ENCODE measurements around the gene AUH. TPM values are rescaled to one million over a fixed set of nuclear protein-coding genes. Genes with fewer than 3 reads are reported as not detected.

Gene AUH
- total RNA-seq, 2 experiments from 2014 or later, result 30.4 to 30.8 TPM

GRCh38 chr9:91338681-91339080, 23.0 kb downstream of the AUH start:
- Mint-ChIP-seq H3K27ac (no peak overlapping the region), H3K4me1 (peaks cover 36% of the 10 kb centered on the region), H3K36me3 (ENCODE audit: low read depth) (peaks cover 60% of the 10 kb centered on the region), H3K9me3 (ENCODE audit: low read depth) (no peaks in the 10 kb centered on the region), H3K4me3 (no peak overlapping the region), H3K27me3 (no peaks in the 10 kb centered on the region)
- intact Hi-C loops (cut with DNase I, micrococcal nuclease), result no loop called here
- ChIA-PET POLR2A (no interaction called here), CTCF (no interaction called here)
- DNase-seq, result no peak
- no peak for ATAC-seq

DNA sequence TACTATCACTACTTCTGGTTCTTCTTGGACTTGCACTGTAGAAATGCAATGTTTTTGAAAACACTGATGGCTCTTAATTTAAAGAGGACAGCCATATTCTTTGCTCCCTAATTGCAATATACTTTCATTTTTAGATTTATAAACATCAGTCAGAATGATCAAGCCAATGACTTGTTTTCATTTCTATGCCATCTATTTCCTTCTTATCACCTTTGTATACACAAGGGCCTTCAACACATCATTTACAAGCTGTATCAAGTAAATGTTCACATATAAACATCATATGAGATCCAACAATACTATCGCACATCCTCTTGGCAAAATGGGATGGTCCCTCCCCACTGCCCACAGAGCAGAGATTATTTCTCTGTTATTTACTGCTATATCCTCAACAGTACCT, 24.9 kb downstream of the AUH start:
- Mint-ChIP-seq H3K4me1 (peaks cover 32% of the 10 kb centered on the region), H3K36me3 (ENCODE audit: low read depth) (peaks cover 56% of the 10 kb centered on the region), H3K4me3 (no peak overlapping the region), H3K9me3 (ENCODE audit: low read depth) (no peaks in the 10 kb centered on the region), H3K27ac (no peak overlapping the region), H3K27me3 (no peaks in the 10 kb centered on the region)
- ATAC-seq (no peak), DNase-seq (no peak)
- CTCF ChIA-PET, result interaction anchor here (0.7 kb wide), 1 partner anchor 10 kb away, joined by 3 read pairs; no protein-coding TSS in a partner anchor
- POLR2A ChIA-PET, result no interaction called here
- intact Hi-C loops (cut with DNase I, micrococcal nuclease), result no loop called here

DNA sequence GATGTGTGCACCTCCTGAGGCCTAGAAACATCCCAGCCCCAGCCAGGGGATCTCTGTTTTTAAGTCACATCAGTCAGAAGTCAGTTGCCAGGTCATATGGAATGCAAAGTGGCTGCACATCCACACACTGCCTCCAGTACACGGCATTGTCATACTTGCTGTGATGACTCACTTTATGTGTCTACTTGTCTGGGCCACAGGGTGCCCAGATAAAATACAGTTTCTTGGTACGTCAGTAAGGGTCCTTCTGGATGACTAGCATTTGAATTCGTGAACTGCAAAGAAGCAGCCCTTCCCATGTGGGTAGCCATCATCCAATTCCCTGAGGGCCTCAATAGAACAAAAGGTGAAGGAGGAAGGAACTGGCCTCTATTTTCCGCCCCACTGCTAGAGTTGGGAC, 27.7 kb downstream of the AUH start:
- POLR2A ChIA-PET, result no interaction called here
- intact Hi-C loops (cut with DNase I, micrococcal nuclease), result no loop called here
- Mint-ChIP-seq H3K27me3 (no peaks in the 10 kb centered on the region), H3K4me1 (peaks cover 12% of the 10 kb centered on the region), H3K9me3 (ENCODE audit: low read depth) (peaks cover 2% of the 10 kb centered on the region), H3K4me3 (no peak overlapping the region), H3K27ac (no peak overlapping the region), H3K36me3 (ENCODE audit: low read depth) (peaks cover 44% of the 10 kb centered on the region)
- CTCF ChIA-PET, result no interaction called here
- ATAC-seq (peak; percentile 96), DNase-seq (peak; percentile 49)

GRCh38 chr9:91333551-91333950, 28.2 kb downstream of the AUH start:
- Mint-ChIP-seq H3K27me3 (no peaks in the 10 kb centered on the region), H3K4me1 (peaks cover 12% of the 10 kb centered on the region), H3K36me3 (ENCODE audit: low read depth) (peaks cover 47% of the 10 kb centered on the region), H3K27ac (no peak overlapping the region), H3K4me3 (no peak overlapping the region), H3K9me3 (ENCODE audit: low read depth) (peaks cover 2% of the 10 kb centered on the region)
- ChIA-PET CTCF (no interaction called here), POLR2A (no interaction called here)
- DNase-seq (no peak), ATAC-seq (no peak)
- intact Hi-C loops (cut with DNase I, micrococcal nuclease), result no loop called here

DNA sequence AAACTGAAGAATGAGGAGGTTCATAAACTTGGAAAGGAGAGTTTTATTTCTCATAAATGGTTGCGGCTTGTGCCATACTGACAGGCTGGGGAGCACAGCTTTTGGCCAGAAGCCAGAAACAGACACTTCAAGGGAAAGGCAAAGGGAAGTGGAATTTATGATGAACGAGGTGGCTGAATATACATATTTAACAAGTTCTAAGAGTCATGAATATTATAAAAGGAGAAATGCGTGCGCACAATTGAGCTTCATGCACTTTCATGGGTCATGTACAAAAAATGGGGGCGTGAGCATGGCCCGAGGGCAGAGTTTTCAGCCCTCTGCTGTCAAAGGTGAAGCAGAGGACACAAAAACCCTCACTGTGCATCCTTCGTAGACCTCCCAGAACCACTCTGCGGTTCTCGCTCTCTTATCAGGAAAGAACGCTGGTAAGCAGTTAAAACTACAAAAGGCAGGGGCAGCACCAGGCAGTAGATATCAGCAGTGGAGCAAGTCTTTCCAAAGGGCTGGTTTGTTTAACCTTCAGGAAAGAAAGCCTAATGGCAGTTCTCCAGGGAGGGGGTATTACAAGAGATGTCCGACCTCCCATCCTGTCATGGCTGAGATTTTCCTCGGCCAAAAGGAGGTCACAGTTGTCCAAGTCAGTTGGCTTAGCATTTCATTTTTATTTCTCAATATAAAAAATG, 29.0 kb downstream of the AUH start:
- intact Hi-C loops (cut with DNase I, micrococcal nuclease), result no loop called here
- H3K36me3 Mint-ChIP-seq (ENCODE audit: low read depth), result peaks cover 47% of the 10 kb centered on the region
- peaks cover 3% of the 10 kb centered on the region for H3K9me3 Mint-ChIP-seq (ENCODE audit: low read depth)
- ChIA-PET POLR2A (interaction anchor here (0.8 kb wide), 1 partner anchor 26 kb away, joined by 3 read pairs; no protein-coding TSS in a partner anchor), CTCF (interaction anchor here (1.5 kb wide), 1 partner anchor 10 kb away, joined by 4 read pairs; no protein-coding TSS in a partner anchor)
- no peak for ATAC-seq
- peaks cover 12% of the 10 kb centered on the region for H3K4me1 Mint-ChIP-seq
- no peaks in the 10 kb centered on the region for H3K27me3 Mint-ChIP-seq
- H3K4me3 Mint-ChIP-seq, result no peak overlapping the region
- H3K27ac Mint-ChIP-seq, result no peak overlapping the region
- DNase-seq, result no peak

GRCh38 chr9:91331849-91332248, 29.9 kb downstream of the AUH start:
- Mint-ChIP-seq H3K9me3 (ENCODE audit: low read depth) (peaks cover 3% of the 10 kb centered on the region), H3K27me3 (no peaks in the 10 kb centered on the region), H3K27ac (no peak overlapping the region), H3K36me3 (ENCODE audit: low read depth) (peaks cover 52% of the 10 kb centered on the region), H3K4me1 (peaks cover 12% of the 10 kb centered on the region), H3K4me3 (no peak overlapping the region)
- ChIA-PET CTCF (interaction anchor here (0.7 to 1.5 kb wide), 2 partner anchors 9 to 76 kb away, joined by 3 to 4 read pairs; no protein-coding TSS in a partner anchor), POLR2A (no interaction called here)
- ATAC-seq, result no peak
- no peak for DNase-seq
- intact Hi-C loops (cut with DNase I, micrococcal nuclease), result no loop called here

GRCh38 chr9:91328186-91328585, 33.5 kb downstream of the AUH start:
- no peak overlapping the region for H3K4me3 Mint-ChIP-seq
- DNase-seq (no peak), ATAC-seq (no peak)
- CTCF ChIA-PET, result interaction anchor here (0.6 to 1.5 kb wide), 2 partner anchors 16 to 145 kb away, joined by 3 to 4 read pairs; no protein-coding TSS in a partner anchor
- H3K4me1 Mint-ChIP-seq, result peaks cover 9% of the 10 kb centered on the region
- intact Hi-C loops (cut with DNase I, micrococcal nuclease), result no loop called here
- peaks cover 51% of the 10 kb centered on the region for H3K36me3 Mint-ChIP-seq (ENCODE audit: low read depth)
- POLR2A ChIA-PET, result no interaction called here
- H3K27me3 Mint-ChIP-seq, result no peaks in the 10 kb centered on the region
- H3K9me3 Mint-ChIP-seq (ENCODE audit: low read depth), result peaks cover 3% of the 10 kb centered on the region
- H3K27ac Mint-ChIP-seq, result no peak overlapping the region

- H3K36me3 Mint-ChIP-seq (ENCODE audit: low read depth), result peaks cover 44% of the 10 kb centered on the region
- CTCF ChIA-PET, result interaction anchor here (0.7 to 1.3 kb wide), 5 partner anchors 9 to 433 kb away, joined by 3 to 4 read pairs (median 3); no protein-coding TSS in a partner anchor
These were observed 40.0 kb downstream of the AUH start for GRCh38 chr9:91321691-91322090.

GRCh38 chr9:91320299-91320698, 41.4 kb downstream of the AUH start:
- H3K4me3 Mint-ChIP-seq, result no peak overlapping the region
- intact Hi-C loops (cut with DNase I, micrococcal nuclease), result no loop called here
- ChIA-PET POLR2A (no interaction called here), CTCF (no interaction called here)
- ATAC-seq, result no peak
- H3K27me3 Mint-ChIP-seq, result no peaks in the 10 kb centered on the region
- H3K4me1 Mint-ChIP-seq, result no peaks in the 10 kb centered on the region
- no peak overlapping the region for H3K27ac Mint-ChIP-seq
- no peaks in the 10 kb centered on the region for H3K9me3 Mint-ChIP-seq (ENCODE audit: low read depth)
- DNase-seq, result no peak
- peaks cover 48% of the 10 kb centered on the region for H3K36me3 Mint-ChIP-seq (ENCODE audit: low read depth)

More at GRCh38 chr9:91321691-91322090, 40.0 kb downstream of the AUH start:
- ATAC-seq (no peak), DNase-seq (no peak)
- intact Hi-C loops (cut with DNase I, micrococcal nuclease), result no loop called here
- H3K4me1 Mint-ChIP-seq, result no peaks in the 10 kb centered on the region
- H3K4me3 Mint-ChIP-seq, result no peak overlapping the region
- no peaks in the 10 kb centered on the region for H3K27me3 Mint-ChIP-seq
- no peaks in the 10 kb centered on the region for H3K9me3 Mint-ChIP-seq (ENCODE audit: low read depth)
- no peak overlapping the region for H3K27ac Mint-ChIP-seq
- POLR2A ChIA-PET, result interaction anchor here (0.6 kb wide), 1 partner anchor 105 kb away, joined by 7 read pairs; no protein-coding TSS in a partner anchor

- ChIA-PET POLR2A (no interaction called here), CTCF (no interaction called here)
- intact Hi-C loops (cut with DNase I, micrococcal nuclease), result no loop called here
- no peaks in the 10 kb centered on the region for H3K27me3 Mint-ChIP-seq
- H3K4me3 Mint-ChIP-seq, result no peak overlapping the region
- H3K27ac Mint-ChIP-seq, result no peak overlapping the region
- no peaks in the 10 kb centered on the region for H3K4me1 Mint-ChIP-seq
- no peaks in the 10 kb centered on the region for H3K9me3 Mint-ChIP-seq (ENCODE audit: low read depth)
- DNase-seq (no peak), ATAC-seq (no peak)
- H3K36me3 Mint-ChIP-seq (ENCODE audit: low read depth), result peaks cover 43% of the 10 kb centered on the region
These were observed 45.6 kb downstream of the AUH start for GRCh38 chr9:91316093-91316492.

DNA sequence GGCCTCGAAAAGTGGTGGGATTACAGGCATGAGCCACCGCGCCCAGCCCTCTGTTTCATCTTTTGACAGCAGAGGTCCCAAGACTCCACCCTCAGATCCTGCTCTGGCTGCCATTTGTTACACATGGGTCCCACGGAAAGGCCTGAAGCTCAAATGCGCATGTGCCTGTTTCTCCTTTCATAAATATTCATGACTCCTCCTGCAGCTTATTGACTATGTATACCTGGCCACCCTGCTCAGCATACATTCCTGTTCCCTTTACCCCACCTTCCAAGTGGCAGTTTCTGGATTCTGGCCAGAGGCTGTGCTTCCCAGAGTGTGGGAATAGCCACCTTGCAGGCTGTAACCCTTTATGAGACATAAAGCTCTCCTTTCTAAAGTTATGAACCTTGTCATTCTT, 46.5 kb downstream of the AUH start:
- Mint-ChIP-seq H3K27ac (no peak overlapping the region), H3K4me1 (no peaks in the 10 kb centered on the region), H3K36me3 (ENCODE audit: low read depth) (peaks cover 39% of the 10 kb centered on the region), H3K9me3 (ENCODE audit: low read depth) (no peaks in the 10 kb centered on the region), H3K27me3 (no peaks in the 10 kb centered on the region), H3K4me3 (no peak overlapping the region)
- ChIA-PET POLR2A (no interaction called here), CTCF (interaction anchor here (0.6 to 0.9 kb wide), 2 partner anchors 26 to 1233 kb away, joined by 3 read pairs; no protein-coding TSS in a partner anchor)
- intact Hi-C loops (cut with DNase I, micrococcal nuclease), result no loop called here
- DNase-seq (no peak), ATAC-seq (no peak)

DNA sequence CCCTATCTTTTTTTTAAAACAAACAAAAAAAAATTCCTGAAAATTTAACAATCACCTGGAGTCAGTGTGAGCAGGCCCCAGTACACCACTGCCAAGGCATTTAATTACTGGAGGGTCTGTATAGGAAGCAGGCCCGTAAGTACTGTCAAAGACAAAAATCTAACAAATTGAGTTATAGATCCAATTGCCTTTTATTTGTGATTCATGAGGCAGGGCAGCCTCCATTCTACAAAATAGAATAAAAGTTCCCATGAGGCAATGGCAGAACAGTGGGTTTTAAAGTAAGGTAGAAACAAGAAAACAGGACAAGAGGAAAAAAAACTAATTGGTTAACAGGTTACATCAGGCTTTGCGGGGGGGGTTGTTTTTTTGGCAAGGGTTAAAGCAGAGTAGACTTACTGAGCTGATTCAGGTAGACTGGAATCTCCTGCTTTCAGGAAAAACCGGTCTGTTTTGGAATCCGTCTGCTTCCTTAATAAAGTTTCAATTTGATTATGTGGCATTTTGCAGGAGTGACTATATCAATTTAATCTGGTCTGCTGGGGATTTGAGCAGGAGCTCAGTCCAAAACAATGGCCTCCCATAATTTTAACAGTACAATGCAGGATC, 48.9 kb downstream of the AUH start:
- Mint-ChIP-seq H3K27me3 (no peaks in the 10 kb centered on the region), H3K4me1 (peaks cover 9% of the 10 kb centered on the region), H3K4me3 (no peak overlapping the region), H3K27ac (no peak overlapping the region), H3K9me3 (ENCODE audit: low read depth) (no peaks in the 10 kb centered on the region), H3K36me3 (ENCODE audit: low read depth) (peaks cover 39% of the 10 kb centered on the region)
- intact Hi-C loops (cut with DNase I, micrococcal nuclease), result no loop called here
- ChIA-PET POLR2A (no interaction called here), CTCF (interaction anchor here (1.0 kb wide), 1 partner anchor 9 kb away, joined by 3 read pairs; no protein-coding TSS in a partner anchor)
- ATAC-seq (no peak), DNase-seq (no peak)
